K562 (cell line): ENCODE measurements around the gene DNAJB12. TPM values are rescaled to one million over a fixed set of nuclear protein-coding genes. Genes with fewer than 3 reads are reported as not detected.

Source experiments
- ASH1L ChIP-seq: fragments of 450-650 bp; IDR thresholded peaks from 2 replicates; pipeline ENCODE4 v1.6.1; 2018; ENCODE audit warnings: borderline replicate concordance, mild to moderate bottlenecking, low read depth; ENCODE audit not compliant: partially characterized antibody
- CBFB ChIP-seq: sonication (generic); formaldehyde crosslinking; IDR thresholded peaks from 2 replicates; pipeline ENCODE4 v1.4.0; 2020; ENCODE audit warnings: mild to moderate bottlenecking, missing genetic modification reagents
- CREB5 ChIP-seq: fragments of 250-450 bp; sonication (Bioruptor Pico); IDR thresholded peaks from 2 replicates; pipeline ENCODE4 v1.5.0; 2020; ENCODE audit warnings: mild to moderate bottlenecking
- CREM ChIP-seq: IDR thresholded peaks from 2 replicates; pipeline ENCODE4 v1.6.1; 2014; ENCODE audit warnings: antibody characterized with exemption, low read depth
- ETV1 ChIP-seq: fragments of 450-650 bp; conservative IDR thresholded peaks from 2 replicates; pipeline ENCODE4 v1.6.1; 2016; ENCODE audit warnings: missing genetic modification characterization, control low read depth, low read depth, missing compliant biosample characterization
- FOS ChIP-seq: IDR thresholded peaks from 3 replicates; pipeline ENCODE4 v1.6.1; 2011; ENCODE audit not compliant: insufficient read length; ENCODE audit errors: extremely low read depth
- MBD1 ChIP-seq: fragments of 250-450 bp; sonication (Bioruptor Pico); IDR thresholded peaks from 2 replicates; pipeline ENCODE4 v1.8.0; 2022; ENCODE audit warnings: inconsistent platforms
- MCM5 ChIP-seq: fragments of 450-650 bp; IDR thresholded peaks from 2 replicates; pipeline ENCODE4 v1.6.1; 2016; ENCODE audit warnings: low read depth
- MYNN ChIP-seq, 2 experiments: sonication (generic); formaldehyde crosslinking in 1 of 2; IDR thresholded peaks; 2 replicates each; pipeline versions ENCODE4 v1.5.0 to v1.6.1; 2016 to 2020; ENCODE audit warnings: antibody characterized with exemption in 1 of 2, missing genetic modification reagents in 1 of 2
- NR1H2 ChIP-seq: sonication (generic); formaldehyde crosslinking; IDR thresholded peaks from 2 replicates; pipeline ENCODE4 v1.4.0; 2020; ENCODE audit warnings: mild to moderate bottlenecking, missing genetic modification reagents
- PRPF4 ChIP-seq: fragments of 200-400 bp; formaldehyde crosslinking; IDR thresholded peaks from one replicate; pipeline ENCODE4 v1.6.1; 2017; ENCODE audit warnings: low read length, low read depth, mild to moderate bottlenecking; ENCODE audit not compliant: insufficient read depth, poor library complexity, severe bottlenecking
- SIN3B ChIP-seq: fragments of 450-650 bp; IDR thresholded peaks from 2 replicates; pipeline ENCODE4 v1.6.1; 2017; ENCODE audit warnings: low read depth, mild to moderate bottlenecking, moderate library complexity
- ZNF407 ChIP-seq: fragments of 450-650 bp; IDR thresholded peaks from 2 replicates; pipeline ENCODE4 v1.6.1; 2016; ENCODE audit warnings: low read depth
- ZNF740 ChIP-seq, 3 experiments: fragments of 200-800 bp in 1 of 3; sonication (Bioruptor generic) in 1 of 3; sonication (generic) in 1 of 3; formaldehyde crosslinking in 1 of 3; IDR thresholded peaks; 2 replicates each; pipeline versions ENCODE4 v1.6.1 to v1.8.0; 2016 to 2022; ENCODE audit warnings: mild to moderate bottlenecking in 2 of 3, missing compliant biosample characterization in 2 of 3, missing genetic modification characterization in 2 of 3, missing genetic modification reagents in 1 of 3
- ZZZ3 ChIP-seq: fragments of 450-650 bp; IDR thresholded peaks from 2 replicates; pipeline ENCODE4 v1.6.1; 2016; ENCODE audit warnings: antibody characterized with exemption, mild to moderate bottlenecking, moderate library complexity
- polyA plus RNA-seq, 8 experiments: library from polyadenylated mRNA; depleted of rRNA in 4 of 8; stranded (reverse) in 5 of 8; unstranded in 3 of 8; fragments of >200 nt; fragmentation: Nextera tagmentation in 2 of 8; fragmentation: Illumina TruSeq in 1 of 8; extraction: Ambion mirVana in 2 of 8; extraction: Trizol in 1 of 8; gene quantifications; 2 replicates each; pipeline versions ENCODE4 v1.2.1 to v1.2.3, GENCODE V29; 2011 to 2014; ENCODE audit warnings: inconsistent platforms in 1 of 8, missing spikeins in 1 of 8
- total RNA-seq, 7 experiments: library from RNA; depleted of rRNA in 6 of 7; stranded (reverse); fragments of >200 nt in 6 of 7; fragmentation: Illumina TruSeq in 2 of 7; extraction: Trizol in 2 of 7; gene quantifications; 2 replicates each; pipeline versions ENCODE4 v1.2.1 to v1.2.3, GENCODE V29; 2011 to 2021; ENCODE audit warnings: low replicate concordance in 1 of 7

The DNAJB12 gene
- total and polyA plus RNA-seq, 9 of the 15 experiments (the other 6 are each of a cell fraction or from before 2014, with no cell fraction given), result 3.5 to 31.5 (median 20.3) TPM

- TF ChIP-seq CREB5 (CRISPR knock-in tag) (peak; percentile 83), ASH1L (no peak), ZNF740 (CRISPR knock-in tag; IDR thresholded peaks at IDR 0.05) (no peak), ZNF740 (tag; IDR thresholded peaks at IDR 0.05) (no peak), PRPF4 (no peak), MCM5 (no peak), NR1H2 (CRISPR knock-in tag) (0 out of 2 replicates have a peak, but pooled peaks have one; percentile 15), CBFB (CRISPR knock-in tag) (peak; percentile 89), ZNF407 (no peak), ETV1 (peak; percentile 100), ZZZ3 (no peak), CREM (peak; percentile 97), SIN3B (no peak), MBD1 (CRISPR knock-in tag) (no peak), MYNN (IDR thresholded peaks at IDR 0.05) (peak; percentile 92), MYNN (CRISPR knock-in tag; IDR thresholded peaks at IDR 0.05) (no peak), FOS (peak; percentile 76)
Observed at GRCh38 chr10:72320676-72321247, 34.0 kb downstream of the DNAJB12 start (continued).
